Mesendoderm (in vitro differentiated cells): ENCODE measurements around the gene PRKAR1A.

Experiments
- DNase-seq: peaks from one replicate; pipeline ENCODE4 v3.0.0; 2013
- H2AK5ac ChIP-seq: 2 replicates; pipeline ENCODE4 v1.6.1; 2013; ENCODE audit warnings: low read length, inconsistent platforms
- H2BK120ac ChIP-seq: 2 replicates; pipeline ENCODE4 v1.6.1; 2013; ENCODE audit warnings: low read depth, mild to moderate bottlenecking, low read length, moderate library complexity, mixed read lengths
- H2BK15ac ChIP-seq: replicated peaks from 2 replicates; pipeline ENCODE4 v1.6.1; 2013; ENCODE audit warnings: low read depth, mild to moderate bottlenecking, moderate library complexity
- H2BK5ac ChIP-seq: 2 replicates; pipeline ENCODE4 v1.6.1; 2013; ENCODE audit warnings: low read length, inconsistent platforms
- H3K18ac ChIP-seq: 2 replicates; pipeline ENCODE4 v1.6.1; 2013; ENCODE audit warnings: mild to moderate bottlenecking, low read length, mixed read lengths
- H3K23ac ChIP-seq: one replicate; pipeline ENCODE4 v1.6.1; 2013; ENCODE audit warnings: low read length
- H3K27ac ChIP-seq: 2 replicates; pipeline ENCODE4 v1.5.1; 2013; ENCODE audit warnings: low read depth, mild to moderate bottlenecking, inconsistent platforms, low read length, moderate library complexity
- H3K27me3 ChIP-seq: 2 replicates; pipeline ENCODE4 v1.6.1; 2013; ENCODE audit warnings: low read length, control low read depth, mild to moderate bottlenecking, inconsistent platforms; ENCODE audit not compliant: insufficient read depth, poor library complexity
- H3K36me3 ChIP-seq: 2 replicates; pipeline ENCODE4 v1.6.1; 2013; ENCODE audit warnings: low read length, inconsistent platforms; ENCODE audit not compliant: control insufficient read depth, insufficient read depth
- H3K4ac ChIP-seq: one replicate; pipeline ENCODE4 v1.6.1; 2013; ENCODE audit warnings: low read depth, mild to moderate bottlenecking, low read length, moderate library complexity
- H3K4me1 ChIP-seq: 2 replicates; pipeline ENCODE4 v1.6.1; 2013; ENCODE audit warnings: low read depth, low read length, inconsistent platforms; ENCODE audit not compliant: control insufficient read depth
- H3K4me2 ChIP-seq: 2 replicates; pipeline ENCODE4 v1.6.1; 2013; ENCODE audit warnings: low read length
- H3K4me3 ChIP-seq: 2 replicates; pipeline ENCODE4 v1.5.1; 2013; ENCODE audit warnings: mild to moderate bottlenecking, low read length
- H3K56ac ChIP-seq: one replicate; pipeline ENCODE4 v1.6.1; 2013; ENCODE audit warnings: low read length
- H3K79me1 ChIP-seq: 2 replicates; pipeline ENCODE4 v1.6.1; 2013; ENCODE audit warnings: low read length, inconsistent platforms
- H3K79me2 ChIP-seq: 2 replicates; pipeline ENCODE4 v1.6.1; 2013; ENCODE audit warnings: mild to moderate bottlenecking, low read length; ENCODE audit not compliant: control insufficient read depth, insufficient read depth
- H3K9ac ChIP-seq: 2 replicates; pipeline ENCODE4 v1.6.1; 2013; ENCODE audit warnings: low read length, inconsistent platforms
- H4K5ac ChIP-seq: one replicate; pipeline ENCODE4 v1.6.1; 2013; ENCODE audit warnings: low read length
- H4K8ac ChIP-seq: one replicate; pipeline ENCODE4 v1.6.1; 2013; ENCODE audit warnings: low read depth, mild to moderate bottlenecking, control low read depth, low read length, moderate library complexity
- WGBS: extraction: QIAGEN DNeasy Blood & Tissue Kit; methylation state at CpG from one replicate; pipeline ENCODE4 v1.1.7; 2013; ENCODE audit warnings: low lambda C conversion rate, missing lambda C conversion rate; ENCODE audit not compliant: insufficient coverage; ENCODE audit errors: extremely low coverage; 5-methylcytosine and 5-hydroxymethylcytosine counted together

Gene PRKAR1A

GRCh38 chr17:68599552-68600066 lies 87.4 kb downstream of the PRKAR1A start:
- no peak overlapping the region for H3K23ac ChIP-seq
- peak overlapping the region; percentile 97 for H3K18ac ChIP-seq
- DNase-seq: no peak
- H3K79me1 ChIP-seq: peaks cover 4% of the 10 kb centered on the region
- H3K27me3 ChIP-seq: no peaks in the 10 kb centered on the region
- peak overlapping the region; percentile 74 for H3K4ac ChIP-seq
- H3K79me2 ChIP-seq: peaks cover 51% of the 10 kb centered on the region
- H2BK5ac ChIP-seq: peak overlapping the region; percentile 72
- no peak overlapping the region for H2BK15ac ChIP-seq
- H3K36me3 ChIP-seq: peaks cover 2% of the 10 kb centered on the region
- peak overlapping the region; percentile 74 for H3K4me3 ChIP-seq
- H3K9ac ChIP-seq: peak overlapping the region; percentile 95
- peaks cover 11% of the 10 kb centered on the region for H3K4me1 ChIP-seq
- H2AK5ac ChIP-seq: peak overlapping the region; percentile 22
- H2BK120ac ChIP-seq: peak overlapping the region; percentile 21
- H3K27ac ChIP-seq: peak overlapping the region; percentile 85
- H3K4me2 ChIP-seq: peak overlapping the region; percentile 54
- H4K5ac ChIP-seq: no peak overlapping the region
- H4K8ac ChIP-seq: peak overlapping the region; percentile 28
- peak overlapping the region; percentile 98 for H3K56ac ChIP-seq
- WGBS: no CpG with 5 or more reads among the region's 18 CpGs

DNA sequence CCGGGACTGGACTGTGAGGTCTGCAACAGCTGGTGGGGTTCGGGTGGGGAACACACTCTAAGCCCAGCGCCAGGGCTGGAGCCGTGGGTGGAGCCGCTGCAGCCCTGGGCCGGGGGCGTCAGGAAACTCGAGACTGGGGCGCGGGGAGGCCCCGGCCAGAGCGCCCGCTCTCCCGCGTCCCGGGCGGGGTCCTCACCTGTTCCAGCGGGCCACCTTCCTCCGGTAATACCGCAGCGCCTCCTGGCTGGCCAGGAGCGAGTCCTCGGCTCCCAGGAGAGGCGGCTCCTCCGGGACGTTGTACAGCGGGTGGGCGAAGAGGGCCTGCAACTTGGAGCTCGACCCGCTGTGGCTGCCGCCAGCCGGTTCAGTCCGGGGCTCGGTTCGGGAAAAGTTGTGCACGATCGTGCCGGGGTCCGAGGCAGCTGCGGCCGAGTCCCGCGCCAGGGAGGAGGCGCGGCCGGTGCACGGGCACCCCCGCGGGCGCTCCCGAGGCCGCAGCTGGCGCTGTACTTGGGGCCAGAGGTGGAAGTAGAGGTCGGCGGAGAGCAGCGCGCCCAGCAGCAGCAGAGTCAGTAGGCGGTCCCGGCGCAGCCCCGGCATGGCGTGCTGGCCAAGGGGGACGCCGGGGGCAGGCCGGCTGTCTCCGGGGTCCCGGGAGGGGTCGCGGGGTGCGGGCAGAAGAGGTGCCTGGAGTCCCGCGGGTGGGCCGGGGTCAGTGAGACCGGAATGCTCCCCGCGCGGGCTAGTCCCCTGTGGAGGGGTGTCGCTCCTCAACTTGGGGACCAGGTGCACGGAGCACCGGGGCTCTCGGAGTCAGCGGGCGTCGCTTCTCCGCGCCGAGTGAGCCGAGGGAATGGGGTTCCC lies 88.1 kb downstream of the PRKAR1A start:
- Histone ChIP-seq H3K18ac (peak overlapping the region; percentile 97), H3K4me3 (peak overlapping the region; percentile 74), H3K56ac (peak overlapping the region; percentile 98), H2BK15ac (no peak overlapping the region), H3K36me3 (no peaks in the 10 kb centered on the region), H3K79me1 (peaks cover 1% of the 10 kb centered on the region), H2BK5ac (peak overlapping the region; percentile 72), H3K4ac (peak overlapping the region; percentile 74), H3K27me3 (no peaks in the 10 kb centered on the region), H3K79me2 (peaks cover 45% of the 10 kb centered on the region), H4K5ac (no peak overlapping the region), H3K9ac (peak overlapping the region; percentile 95), H3K27ac (peak overlapping the region; percentile 85), H4K8ac (peak overlapping the region; percentile 28), H3K4me2 (peak overlapping the region; percentile 54), H3K4me1 (peaks cover 11% of the 10 kb centered on the region), H2BK120ac (peak overlapping the region; percentile 30), H2AK5ac (peak overlapping the region; percentile 22), H3K23ac (no peak overlapping the region)
- no CpG with 5 or more reads among the region's 88 CpGs for WGBS
- peak; percentile 74 for DNase-seq
